ENCODE data around the gene SNTG2.

GRCh38 chr2:1115843-1116539 is 165.3 kb downstream of the SNTG2 start:
- no peak for TF ChIP-seq CTCF (IDR thresholded peaks at IDR 0.05)
- TF ChIP-seq POLR2A (IDR thresholded peaks at IDR 0.05) = no peak
